DMS53 treated with DMSO at 0.1 percent for 48 hours (cell line): Measurements from ENCODE around the gene D2HGDH.
"Not testable (repeated sequence)": the region's sequence is repeated elsewhere in the genome, so short reads cannot be mapped to it uniquely, and the experiment has no call there.

Experiments used
- DNase-seq: peaks from one replicate; lab custom pipeline; 2025; ENCODE audit not compliant: unreplicated experiment; lab: John Stamatoyannopoulos, UW

Gene D2HGDH

GRCh38 chr2:241806217-241806616, 71.8 kb downstream of the D2HGDH start:
- not testable (repeated sequence) for DNase-seq

GRCh38 chr2:241808051-241808720, 73.8 kb downstream of the D2HGDH start:
- DNase-seq: no peak

GRCh38 chr2:241808721-241809382, 74.4 kb downstream of the D2HGDH start, which contains the start of gene NEU4:
Gene NEU4, plus strand, starts transcription at chr2:241809193. Its CDS starts 5,292 bp downstream, at chr2:241814485.
- DNase-seq: no peak

- no peak for DNase-seq
Observed at GRCh38 chr2:241809383-241810306, 75.2 kb downstream of the D2HGDH start.

- DNase-seq: no peak
Observed at GRCh38 chr2:241810307-241811200, 76.1 kb downstream of the D2HGDH start.

- no peak for DNase-seq
Observed at GRCh38 chr2:241811201-241811951, 76.9 kb downstream of the D2HGDH start.

GRCh38 chr2:241811952-241812729, 77.7 kb downstream of the D2HGDH start:
- DNase-seq: no peak

- no peak for DNase-seq
Observed at GRCh38 chr2:241812730-241813643, 78.6 kb downstream of the D2HGDH start.

- DNase-seq: no peak
Observed at GRCh38 chr2:241813644-241814392, 79.4 kb downstream of the D2HGDH start.

GRCh38 chr2:241814393-241814642, 79.9 kb downstream of the D2HGDH start:
- no peak for DNase-seq

GRCh38 chr2:241814643-241815476, 80.4 kb downstream of the D2HGDH start:
- DNase-seq: no peak

- DNase-seq: no peak
Observed at GRCh38 chr2:241815477-241816430, 81.3 kb downstream of the D2HGDH start.

- DNase-seq: no peak
Observed at GRCh38 chr2:241816431-241817121, 82.1 kb downstream of the D2HGDH start.

GRCh38 chr2:241817126-241817820, 82.8 kb downstream of the D2HGDH start:
- DNase-seq: no peak
